Activated T-cell treated with anti-CD3 and anti-CD28 coated beads, Interleukin-2, amount 50 U/mL, for 72 hours (primary cell): ENCODE results near the gene PAQR8. TPM values are rescaled to one million over a fixed set of nuclear protein-coding genes. Genes with fewer than 3 reads are reported as not detected.

ENCODE experiments used
- ATAC-seq, 2 donors: fragments of 150-1000 bp; cut with Tn5 transposase; replicated peaks in 1 of 2; 2 replicates each; pipeline ENCODE4 v1.10.0; 2021; ENCODE audit warnings: moderate library complexity in 2 of 2, mild to moderate bottlenecking in 1 of 2
- DNase-seq, 2 donors: peaks; one replicate each; pipeline ENCODE4 v3.0.0; 2021 to 2022; ENCODE audit warnings: mixed read lengths in 1 of 2
- H3K27ac Mint-ChIP-seq: one replicate; pipeline ENCODE4 v1.8.0; 2022; ENCODE audit warnings: mild to moderate bottlenecking, moderate library complexity, mixed read lengths
- H3K27me3 Mint-ChIP-seq: one replicate; pipeline ENCODE4 v1.8.0; 2022; ENCODE audit warnings: low read depth, mixed read lengths
- H3K36me3 Mint-ChIP-seq, 2 donors: one replicate each; pipeline ENCODE4 v1.8.0; 2022; ENCODE audit warnings: mixed read lengths in 2 of 2, mild to moderate bottlenecking in 1 of 2; ENCODE audit not compliant: insufficient read depth in 2 of 2
- H3K4me1 Mint-ChIP-seq: one replicate; pipeline ENCODE4 v1.8.0; 2022; ENCODE audit warnings: low read depth, mixed read lengths
- H3K4me3 Mint-ChIP-seq, 2 donors: one replicate each; pipeline ENCODE4 v1.8.0; 2022; ENCODE audit warnings: mild to moderate bottlenecking in 2 of 2, mixed read lengths in 2 of 2, moderate library complexity in 2 of 2
- H3K9me3 Mint-ChIP-seq, 2 donors: one replicate each; pipeline ENCODE4 v1.8.0; 2022; ENCODE audit warnings: mixed read lengths in 2 of 2
- total RNA-seq, 2 donors: library from RNA; stranded (reverse); gene quantifications; one replicate each; pipeline ENCODE4 v1.2.3, GENCODE V29; 2022

Gene PAQR8
- total RNA-seq, 2 donors from 2014 or later: 14.6 to 21.0 TPM

DNA sequence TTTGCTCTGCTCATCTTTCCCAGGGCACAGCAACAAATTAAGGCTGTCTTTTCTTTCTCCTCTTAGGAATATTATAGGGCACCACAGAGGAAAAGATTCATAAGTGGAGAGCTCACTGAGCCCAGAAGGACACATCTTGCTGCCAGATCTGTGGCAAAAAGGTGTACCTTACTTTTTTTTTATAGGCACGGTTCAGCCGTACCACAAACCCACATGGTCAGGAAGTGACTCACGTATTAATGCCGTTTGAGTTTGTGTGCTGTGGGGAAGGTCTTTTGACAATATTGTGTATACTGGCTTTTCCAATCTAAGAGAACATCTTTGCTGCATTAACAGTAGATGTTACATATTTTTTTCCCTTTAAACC, 28.4 kb downstream of the PAQR8 start:
- Mint-ChIP-seq H3K27ac (peak overlapping the region; percentile 47), H3K4me3 (peak overlapping the region; percentile 77 to 82), H3K9me3 (no peaks in the 10 kb centered on the region), H3K36me3 (peaks cover 0 to 6% of the 10 kb centered on the region in 2 donors), H3K27me3 (no peaks in the 10 kb centered on the region), H3K4me1 (peaks cover 81% of the 10 kb centered on the region)
- peak; percentile 56 to 63 for ATAC-seq
- DNase-seq: peak; percentile 51 to 65

DNA sequence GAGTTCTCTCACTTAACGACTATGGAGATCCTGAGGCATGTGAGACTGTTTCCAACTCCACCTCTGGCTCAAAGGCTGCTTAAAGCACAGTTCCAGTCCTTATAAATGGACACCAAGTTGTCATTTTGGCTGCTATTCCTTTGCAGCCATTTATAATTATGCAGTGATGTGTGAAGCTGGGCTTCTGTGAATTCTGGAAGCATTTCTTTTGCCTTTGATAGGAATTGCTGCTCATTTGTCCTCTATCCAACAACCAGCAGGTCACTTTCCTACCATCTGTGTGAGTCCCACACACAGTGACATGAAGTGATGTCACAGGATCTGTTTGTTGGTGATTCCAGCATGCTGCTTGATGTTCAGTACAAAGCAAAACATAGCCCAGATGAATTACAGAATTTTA, 29.6 kb downstream of the PAQR8 start:
- Mint-ChIP-seq H3K4me1 (peaks cover 83% of the 10 kb centered on the region), H3K36me3 (peaks cover 0 to 4% of the 10 kb centered on the region in 2 donors), H3K27ac (no peak overlapping the region), H3K27me3 (no peaks in the 10 kb centered on the region), H3K9me3 (peaks cover 0 to 4% of the 10 kb centered on the region in 2 donors), H3K4me3 (no peak overlapping the region)
- ATAC-seq (no peak), DNase-seq (no peak)

DNA sequence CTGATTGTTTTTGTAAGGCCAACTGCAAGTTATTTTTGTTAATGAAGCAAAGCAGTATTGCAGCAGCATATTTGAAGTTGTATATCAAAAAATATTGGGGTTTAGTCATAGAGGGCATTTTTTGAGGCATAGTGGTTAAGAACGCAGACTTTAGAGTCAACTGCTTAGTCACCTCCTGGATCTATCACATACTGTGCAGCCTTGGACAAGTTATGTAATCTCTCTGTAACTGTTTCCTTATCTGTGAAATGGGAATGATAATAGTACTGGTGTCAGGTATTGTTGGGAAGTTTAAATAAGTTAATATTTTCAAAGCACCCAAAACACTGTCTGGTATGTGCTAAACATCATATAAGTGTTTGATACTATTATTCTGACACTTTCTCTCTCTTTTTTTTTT, 31.0 kb downstream of the PAQR8 start:
- Mint-ChIP-seq H3K27ac (no peak overlapping the region), H3K9me3 (peaks cover 0 to 4% of the 10 kb centered on the region in 2 donors), H3K27me3 (no peaks in the 10 kb centered on the region), H3K4me1 (peaks cover 96% of the 10 kb centered on the region), H3K4me3 (no peak overlapping the region), H3K36me3 (peaks cover 0 to 4% of the 10 kb centered on the region in 2 donors)
- ATAC-seq (peak in 1 of 2 donors; percentile 13), DNase-seq (no peak)

DNA sequence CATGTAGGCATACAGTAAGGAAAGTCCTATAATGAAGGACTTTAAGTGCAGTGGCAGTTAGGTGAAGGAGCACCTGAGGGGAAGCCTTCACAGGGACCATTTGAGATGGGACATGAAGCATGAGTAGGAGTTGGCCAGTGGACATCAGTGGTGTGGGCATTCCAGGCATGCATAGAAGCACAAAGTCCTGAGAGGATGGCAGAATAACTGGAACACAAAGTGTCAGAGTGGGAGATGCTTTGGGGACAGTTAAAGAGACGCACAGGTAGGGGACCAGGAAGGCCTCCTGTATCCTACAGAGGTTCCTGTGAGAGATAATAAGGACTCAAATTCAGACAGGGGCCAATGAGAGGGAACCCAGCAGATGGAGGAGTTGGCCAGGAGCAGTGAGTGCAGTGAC, 31.8 kb downstream of the PAQR8 start:
- DNase-seq (no peak), ATAC-seq (peak in 1 of 2 donors; percentile 4)
- H3K4me3 Mint-ChIP-seq: peak overlapping the region; percentile 77 to 82
- peaks cover 0 to 4% of the 10 kb centered on the region in 2 donors for H3K36me3 Mint-ChIP-seq
- peak overlapping the region; percentile 13 for H3K27ac Mint-ChIP-seq
- peaks cover 100% of the 10 kb centered on the region for H3K4me1 Mint-ChIP-seq
- H3K27me3 Mint-ChIP-seq: no peaks in the 10 kb centered on the region
- H3K9me3 Mint-ChIP-seq: peaks cover 0 to 4% of the 10 kb centered on the region in 2 donors

DNA sequence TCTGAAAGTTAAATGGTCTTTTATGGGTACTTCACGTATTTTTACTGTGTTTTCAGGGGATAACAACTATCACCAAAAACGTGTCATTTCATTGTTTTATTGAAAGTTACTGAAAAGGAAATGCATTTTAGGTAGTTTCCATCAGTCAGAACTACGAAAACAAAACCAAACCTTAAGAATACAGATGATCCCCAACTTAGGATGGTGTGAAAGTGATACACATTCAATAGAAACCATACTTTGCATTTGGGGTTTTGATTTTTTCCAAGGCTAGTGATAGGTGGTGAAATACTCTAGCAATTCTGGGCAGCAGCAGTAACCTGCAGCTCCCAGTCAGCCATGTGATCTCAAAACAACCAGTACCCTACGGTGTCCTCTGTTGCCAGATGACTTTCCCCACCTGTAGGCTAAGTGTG, 32.3 kb downstream of the PAQR8 start:
- Mint-ChIP-seq H3K9me3 (peaks cover 0 to 4% of the 10 kb centered on the region in 2 donors), H3K27me3 (no peaks in the 10 kb centered on the region), H3K4me3 (peak overlapping the region; percentile 77 to 82), H3K27ac (peak overlapping the region; percentile 13), H3K4me1 (peaks cover 100% of the 10 kb centered on the region), H3K36me3 (peaks cover 0 to 4% of the 10 kb centered on the region in 2 donors)
- DNase-seq (peak; percentile 38 to 50), ATAC-seq (peak; percentile 59 to 65)

DNA sequence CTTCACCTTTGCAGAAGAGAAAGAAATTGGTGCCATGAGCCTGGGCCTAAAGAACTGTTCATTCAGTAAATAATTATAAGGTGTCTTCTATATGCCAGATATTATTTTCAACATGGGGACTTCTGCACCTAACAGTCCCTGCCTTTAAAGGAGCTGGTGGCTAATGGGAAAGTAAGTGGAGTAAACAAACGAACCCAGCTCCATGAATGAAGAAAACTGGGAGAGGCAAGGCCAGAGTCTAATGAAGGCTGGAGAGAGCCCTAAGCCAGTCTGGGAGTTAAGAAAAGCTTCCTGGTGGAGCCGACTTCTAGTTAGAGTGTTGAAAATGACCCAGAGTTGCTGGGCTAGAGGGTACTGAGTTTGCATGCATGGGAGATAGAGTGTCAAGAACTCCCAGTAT, 34.0 kb downstream of the PAQR8 start:
- Mint-ChIP-seq H3K4me1 (peaks cover 99% of the 10 kb centered on the region), H3K27me3 (no peaks in the 10 kb centered on the region), H3K36me3 (peaks cover 0 to 4% of the 10 kb centered on the region in 2 donors), H3K9me3 (peaks cover 0 to 4% of the 10 kb centered on the region in 2 donors), H3K27ac (peak overlapping the region; percentile 5), H3K4me3 (peak overlapping the region; percentile 18 to 19)
- no peak for DNase-seq
- ATAC-seq: no peak

DNA sequence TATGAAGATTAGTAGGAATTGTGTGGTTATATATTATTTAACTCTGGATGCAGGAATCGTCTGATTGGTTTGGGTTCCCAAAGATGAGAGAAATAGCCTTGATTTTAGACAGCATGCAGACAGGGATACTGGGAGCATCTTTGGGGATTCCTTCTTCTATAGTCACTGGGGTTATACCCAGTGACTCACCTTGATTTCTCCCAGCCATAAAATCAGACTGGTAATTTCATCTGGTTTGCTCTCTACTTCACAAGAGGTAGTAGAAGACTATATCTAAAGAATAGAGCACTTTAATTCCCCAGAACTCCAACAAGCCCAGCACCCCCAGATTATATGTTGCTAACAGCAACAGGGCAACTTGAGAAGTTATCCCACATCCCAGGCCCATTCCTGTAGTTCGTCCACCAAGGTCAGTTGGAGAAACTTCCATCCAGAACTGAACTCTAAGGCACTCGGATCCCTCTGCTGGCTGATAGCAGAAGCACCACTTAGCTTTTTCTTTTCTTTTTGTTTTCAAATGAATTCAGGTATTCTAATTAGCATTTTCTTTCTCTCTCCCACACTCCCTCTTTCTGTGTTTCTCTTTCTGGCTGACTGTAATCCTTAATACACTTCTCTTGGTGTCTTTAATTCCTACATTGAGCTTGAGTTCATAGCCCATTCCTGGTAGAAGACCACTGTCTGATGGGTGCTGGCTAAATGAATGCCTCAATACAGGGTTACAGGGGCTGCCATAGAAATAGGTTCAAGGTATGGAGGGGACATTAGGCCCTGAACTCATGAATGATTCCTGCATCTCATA, 37.8 kb downstream of the PAQR8 start:
- DNase-seq (peak in 1 of 2 donors; percentile 23), ATAC-seq (peak; percentile 44 to 61)
- Mint-ChIP-seq H3K27me3 (no peaks in the 10 kb centered on the region), H3K27ac (no peak overlapping the region), H3K9me3 (peaks cover 0 to 4% of the 10 kb centered on the region in 2 donors), H3K4me3 (peak overlapping the region; percentile 16 to 39), H3K4me1 (peaks cover 69% of the 10 kb centered on the region), H3K36me3 (peaks cover 6 to 15% of the 10 kb centered on the region in 2 donors)

DNA sequence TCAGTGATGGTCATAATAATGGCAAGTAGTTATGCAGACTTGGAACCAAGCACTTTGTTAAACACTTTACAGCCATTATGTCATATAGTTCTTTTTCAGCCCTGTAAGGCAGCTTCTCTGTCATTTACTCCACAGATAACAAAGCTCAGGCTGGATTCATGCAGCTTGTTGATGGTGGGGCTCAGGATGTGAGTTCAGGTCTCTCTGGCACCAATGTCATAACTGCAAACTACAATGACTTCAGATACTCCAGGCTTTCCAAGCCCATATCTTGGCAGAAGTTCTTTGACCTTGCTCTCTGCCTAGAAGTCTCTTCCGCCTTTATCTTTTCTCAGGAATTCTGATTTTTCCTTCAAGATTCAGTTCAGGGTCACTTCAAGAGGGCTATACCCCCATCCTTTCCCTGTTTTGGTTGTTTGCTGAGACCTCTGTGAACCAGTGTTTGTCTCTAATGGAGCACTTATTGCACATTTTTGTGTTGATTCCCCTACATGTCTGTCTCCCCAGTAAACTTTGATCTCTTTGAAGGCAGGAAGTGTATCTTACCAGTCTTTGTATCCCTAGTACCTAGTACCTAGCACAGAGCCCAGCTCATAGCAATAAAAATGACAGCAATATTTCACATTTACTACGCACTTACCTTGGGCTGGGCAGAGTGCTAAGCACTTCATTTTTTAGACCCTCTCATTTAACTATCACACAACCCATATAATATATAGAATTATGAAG, 38.5 kb downstream of the PAQR8 start:
- H3K27ac Mint-ChIP-seq: no peak overlapping the region
- H3K4me3 Mint-ChIP-seq: no peak overlapping the region
- H3K36me3 Mint-ChIP-seq: peaks cover 6 to 15% of the 10 kb centered on the region in 2 donors
- DNase-seq (no peak), ATAC-seq (no peak)
- peaks cover 61% of the 10 kb centered on the region for H3K4me1 Mint-ChIP-seq
- H3K27me3 Mint-ChIP-seq: no peaks in the 10 kb centered on the region
- H3K9me3 Mint-ChIP-seq: peaks cover 0 to 4% of the 10 kb centered on the region in 2 donors

DNA sequence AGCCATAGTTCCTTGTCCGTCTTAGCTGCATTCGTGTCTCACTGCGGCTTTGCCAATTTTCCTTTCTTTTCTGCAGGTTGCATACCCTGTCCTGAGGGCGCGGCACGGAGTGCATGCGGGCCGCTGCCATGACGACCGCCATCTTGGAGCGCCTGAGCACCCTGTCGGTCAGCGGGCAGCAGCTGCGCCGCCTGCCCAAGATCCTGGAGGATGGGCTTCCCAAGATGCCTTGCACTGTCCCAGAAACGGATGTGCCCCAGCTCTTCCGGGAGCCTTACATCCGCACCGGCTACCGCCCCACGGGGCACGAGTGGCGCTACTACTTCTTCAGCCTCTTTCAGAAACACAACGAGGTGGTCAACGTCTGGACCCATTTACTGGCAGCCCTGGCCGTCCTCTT, 41.1 kb downstream of the PAQR8 start:
- H3K27me3 Mint-ChIP-seq: no peaks in the 10 kb centered on the region
- no peak overlapping the region for H3K27ac Mint-ChIP-seq
- H3K36me3 Mint-ChIP-seq: peaks cover 6 to 11% of the 10 kb centered on the region in 2 donors

DNA sequence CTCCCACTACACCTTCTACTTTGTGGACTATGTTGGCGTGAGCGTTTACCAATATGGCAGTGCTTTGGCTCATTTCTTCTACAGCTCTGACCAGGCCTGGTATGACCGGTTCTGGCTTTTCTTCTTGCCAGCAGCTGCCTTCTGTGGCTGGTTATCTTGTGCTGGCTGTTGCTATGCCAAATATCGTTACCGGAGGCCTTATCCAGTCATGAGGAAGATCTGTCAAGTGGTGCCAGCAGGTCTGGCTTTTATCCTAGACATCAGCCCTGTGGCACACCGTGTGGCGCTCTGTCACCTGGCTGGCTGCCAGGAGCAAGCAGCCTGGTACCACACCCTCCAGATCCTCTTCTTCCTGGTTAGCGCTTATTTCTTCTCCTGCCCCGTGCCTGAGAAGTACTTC, 41.7 kb downstream of the PAQR8 start:
- H3K4me3 Mint-ChIP-seq: no peak overlapping the region
- H3K36me3 Mint-ChIP-seq: peaks cover 6 to 11% of the 10 kb centered on the region in 2 donors
- no peaks in the 10 kb centered on the region for H3K27me3 Mint-ChIP-seq
- H3K9me3 Mint-ChIP-seq: no peaks in the 10 kb centered on the region
- no peak for DNase-seq
- no peak overlapping the region for H3K27ac Mint-ChIP-seq
- H3K4me1 Mint-ChIP-seq: peaks cover 30% of the 10 kb centered on the region
- ATAC-seq: no peak

More for the DNA sequence above, 41.1 kb downstream of the PAQR8 start:
- ATAC-seq: no peak
- no peaks in the 10 kb centered on the region for H3K9me3 Mint-ChIP-seq
- no peak overlapping the region for H3K4me3 Mint-ChIP-seq
- H3K4me1 Mint-ChIP-seq: peaks cover 35% of the 10 kb centered on the region
- DNase-seq: no peak

DNA sequence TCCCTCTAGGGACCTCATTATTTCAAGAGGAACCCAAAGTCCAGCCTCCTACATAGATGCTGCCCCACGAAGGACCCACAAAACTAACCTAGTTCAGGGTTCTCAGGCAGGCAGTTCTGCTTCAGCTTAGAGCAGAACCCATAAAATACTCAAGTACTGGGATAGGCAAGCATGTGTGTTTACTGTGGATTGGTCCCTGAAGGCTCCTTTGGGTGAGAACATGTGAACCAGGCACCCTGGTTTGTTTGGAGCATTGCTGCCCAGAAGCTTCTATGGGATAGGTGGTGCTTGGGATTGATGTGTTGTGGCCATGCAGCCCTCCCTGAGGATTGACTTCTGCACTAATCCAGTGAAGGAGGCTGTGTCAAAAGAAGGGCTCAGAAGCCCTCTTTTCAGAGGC, 43.3 kb downstream of the PAQR8 start:
- Mint-ChIP-seq H3K9me3 (no peaks in the 10 kb centered on the region), H3K4me1 (peaks cover 23% of the 10 kb centered on the region), H3K4me3 (no peak overlapping the region), H3K27me3 (no peaks in the 10 kb centered on the region), H3K36me3 (peaks cover 6 to 11% of the 10 kb centered on the region in 2 donors), H3K27ac (no peak overlapping the region)
- ATAC-seq (no peak), DNase-seq (no peak)

DNA sequence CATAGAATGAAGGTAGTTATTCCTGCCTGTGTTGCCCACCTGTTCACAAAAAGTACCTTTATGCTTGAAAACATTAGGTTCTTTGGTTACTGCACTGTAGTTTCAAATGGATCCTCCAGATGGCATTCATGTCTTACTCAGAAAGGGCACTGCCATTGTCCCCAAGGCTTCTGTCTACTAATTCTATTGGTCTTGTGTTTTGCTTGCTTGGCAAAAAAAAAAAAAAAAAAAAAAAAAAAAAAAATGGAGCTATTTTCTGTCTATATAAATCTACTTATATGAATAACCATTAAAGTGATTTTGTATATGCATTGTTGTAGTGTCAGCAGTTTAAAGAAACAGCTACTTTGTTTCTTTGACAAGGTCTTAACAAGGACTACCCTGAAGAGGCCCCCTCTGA, 45.5 kb downstream of the PAQR8 start:
- H3K4me3 Mint-ChIP-seq: no peak overlapping the region

DNA sequence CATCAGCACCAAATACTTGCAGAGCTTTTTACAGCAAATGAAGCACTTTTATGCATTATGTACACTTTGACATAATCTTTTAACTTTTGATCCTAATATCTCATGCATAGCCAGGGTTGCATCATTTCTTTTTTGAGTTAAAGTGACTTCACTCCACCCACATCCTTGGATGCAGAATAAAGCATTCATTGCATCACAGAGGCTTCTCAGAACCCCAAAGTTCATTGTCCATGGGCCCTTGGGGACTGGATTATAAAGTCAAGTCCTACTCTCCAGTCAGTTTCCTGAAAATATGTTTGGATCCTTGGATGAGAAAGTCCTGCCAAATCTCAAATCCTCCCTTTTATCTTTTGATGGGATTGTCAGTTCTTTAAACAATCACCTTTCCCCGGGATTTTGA, 47.5 kb downstream of the PAQR8 start:
- no peak overlapping the region for H3K4me3 Mint-ChIP-seq
- no peaks in the 10 kb centered on the region for H3K27me3 Mint-ChIP-seq
- ATAC-seq (no peak), DNase-seq (no peak)
- no peak overlapping the region for H3K27ac Mint-ChIP-seq
- H3K4me1 Mint-ChIP-seq: peaks cover 9% of the 10 kb centered on the region
- peaks cover 0 to 2% of the 10 kb centered on the region in 2 donors for H3K36me3 Mint-ChIP-seq
- no peaks in the 10 kb centered on the region for H3K9me3 Mint-ChIP-seq

More for the DNA sequence above, 45.5 kb downstream of the PAQR8 start:
- DNase-seq (no peak), ATAC-seq (peak; percentile 59 to 67)
- Mint-ChIP-seq H3K9me3 (no peaks in the 10 kb centered on the region), H3K36me3 (peaks cover 6 to 11% of the 10 kb centered on the region in 2 donors), H3K27ac (peak overlapping the region; percentile 51), H3K27me3 (no peaks in the 10 kb centered on the region), H3K4me1 (peaks cover 16% of the 10 kb centered on the region)
